HG02885 (cell line): ENCODE data around the gene CDH23.

Experiments used
- ATAC-seq: cut with Tn5 transposase; IDR thresholded peaks from one replicate; pipeline ENCODE4 v1.9.1; 2021; ENCODE audit warnings: mild to moderate bottlenecking; ENCODE audit not compliant: unreplicated experiment, poor library complexity

Gene CDH23

DNA sequence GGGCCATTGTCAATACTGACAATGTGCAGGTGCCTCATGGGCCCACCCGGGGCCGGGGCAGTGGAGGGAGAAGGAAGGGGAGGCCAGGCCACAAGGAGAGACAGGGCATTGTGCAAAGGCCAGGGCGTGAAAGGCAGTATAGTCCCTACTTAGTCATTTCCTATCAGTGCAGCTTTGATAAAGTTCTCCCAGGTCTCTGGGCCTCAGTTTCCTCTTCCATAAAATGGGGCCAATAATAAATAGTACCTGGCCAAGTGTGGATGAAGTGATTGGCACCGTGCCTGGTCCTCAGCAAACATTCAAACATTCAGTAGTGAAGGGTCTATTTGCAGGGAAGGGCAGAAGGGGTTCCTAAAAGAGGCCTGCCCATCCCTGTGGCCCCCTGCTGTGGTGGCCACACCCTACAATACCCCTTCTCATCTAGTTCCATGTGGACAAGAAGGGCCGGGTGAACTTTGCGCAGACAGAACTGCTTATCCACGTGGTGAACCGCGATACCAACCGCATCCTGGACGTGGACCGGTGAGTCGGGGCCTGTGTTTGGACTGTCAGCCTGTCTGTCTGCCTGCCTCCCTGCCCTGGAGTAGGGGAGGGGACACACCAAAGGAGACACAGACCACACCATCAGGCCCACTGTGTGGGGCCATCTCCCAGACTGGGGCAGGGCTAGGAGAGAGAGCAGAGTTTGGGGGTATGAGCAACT is 413.5 kb downstream of the CDH23 start:
- ATAC-seq = no peak

DNA sequence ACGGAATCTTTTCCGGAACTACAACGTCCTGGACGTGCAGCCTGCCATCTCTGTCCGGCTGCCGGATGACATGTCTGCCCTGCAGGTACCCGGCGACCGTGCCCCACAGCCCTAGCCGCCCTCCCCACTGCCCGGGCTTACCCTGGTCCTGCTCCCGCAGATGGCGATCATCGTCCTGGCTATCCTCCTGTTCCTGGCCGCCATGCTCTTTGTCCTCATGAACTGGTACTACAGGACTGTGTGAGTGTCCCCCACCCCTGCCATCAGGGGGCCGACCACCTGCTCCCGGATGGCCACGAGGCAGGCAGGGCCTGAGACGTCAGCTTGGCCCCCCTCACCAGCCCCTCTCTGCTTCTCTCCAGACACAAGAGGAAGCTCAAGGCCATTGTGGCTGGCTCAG is 414.6 kb downstream of the CDH23 start:
- no peak for ATAC-seq

DNA sequence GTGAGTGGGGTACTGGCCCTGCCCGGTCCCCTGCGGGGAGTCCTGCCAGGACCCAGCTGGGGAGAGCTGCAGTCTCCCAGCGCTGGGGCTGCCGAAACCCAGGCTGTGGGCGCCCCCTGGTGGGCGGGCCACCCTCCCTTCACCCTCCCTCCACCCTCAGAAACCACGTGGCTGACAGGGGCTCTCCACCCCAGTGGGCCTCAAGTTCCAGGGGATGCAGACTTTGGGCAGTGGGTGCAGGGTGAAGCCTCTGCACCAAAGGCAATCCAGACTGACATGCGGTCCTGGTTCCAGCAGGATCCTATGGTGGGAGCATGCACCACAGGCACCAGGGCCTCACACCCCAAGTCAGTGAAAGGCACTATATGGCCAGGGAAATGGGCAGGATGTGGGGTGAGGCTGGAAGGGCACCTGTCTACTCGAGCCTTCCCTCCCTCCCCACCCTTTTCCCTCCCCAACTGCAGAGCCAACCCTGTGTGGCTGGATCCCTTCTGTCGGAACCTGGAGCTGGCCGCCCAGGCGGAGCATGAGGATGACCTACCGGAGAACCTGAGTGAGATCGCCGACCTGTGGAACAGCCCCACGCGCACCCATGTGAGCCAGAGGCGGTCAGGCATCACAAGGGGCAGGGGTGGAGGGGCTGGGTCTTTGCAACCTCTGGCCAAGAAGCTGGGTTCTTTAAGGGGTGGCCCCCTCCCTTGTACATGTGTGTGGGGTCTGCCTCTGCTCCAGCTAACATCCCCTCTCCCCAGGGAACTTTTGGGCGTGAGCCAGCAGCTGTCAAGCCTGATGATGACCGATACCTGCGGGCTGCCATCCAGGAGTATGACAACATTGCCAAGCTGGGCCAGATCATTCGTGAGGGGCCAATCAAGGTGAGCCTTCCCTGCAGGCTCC is 415.5 kb downstream of the CDH23 start:
- no peak for ATAC-seq

DNA sequence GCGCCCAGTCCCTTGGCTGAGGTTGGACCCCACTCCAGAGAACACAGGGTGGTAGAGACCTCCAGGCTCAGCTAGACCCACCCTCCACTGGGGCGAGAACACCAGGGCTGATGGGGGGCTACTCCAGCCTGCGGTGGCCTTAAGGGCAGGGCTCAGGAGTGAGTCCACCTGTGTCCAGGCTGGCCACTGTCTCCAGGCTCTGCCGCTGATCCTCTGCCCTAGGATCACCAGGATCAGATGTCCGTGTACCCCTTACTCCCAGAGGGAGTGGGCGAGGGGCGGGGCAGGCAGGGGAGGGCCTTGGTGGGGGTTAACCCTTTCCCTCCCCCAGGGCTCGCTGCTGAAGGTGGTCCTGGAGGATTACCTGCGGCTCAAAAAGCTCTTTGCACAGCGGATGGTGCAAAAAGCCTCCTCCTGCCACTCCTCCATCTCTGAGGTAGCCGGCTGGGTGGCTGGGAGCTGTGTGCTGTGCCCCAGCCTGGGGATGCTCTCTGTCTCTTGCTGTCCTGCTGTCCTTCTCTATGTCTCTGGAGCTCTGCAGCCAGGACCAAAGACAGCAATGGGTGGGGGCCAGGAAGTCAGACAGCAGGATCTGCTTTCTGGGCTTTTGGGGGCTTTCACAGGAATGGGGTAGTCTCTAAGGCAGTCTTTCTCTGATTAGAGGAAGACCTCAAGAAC is 416.3 kb downstream of the CDH23 start:
- ATAC-seq = no peak

DNA sequence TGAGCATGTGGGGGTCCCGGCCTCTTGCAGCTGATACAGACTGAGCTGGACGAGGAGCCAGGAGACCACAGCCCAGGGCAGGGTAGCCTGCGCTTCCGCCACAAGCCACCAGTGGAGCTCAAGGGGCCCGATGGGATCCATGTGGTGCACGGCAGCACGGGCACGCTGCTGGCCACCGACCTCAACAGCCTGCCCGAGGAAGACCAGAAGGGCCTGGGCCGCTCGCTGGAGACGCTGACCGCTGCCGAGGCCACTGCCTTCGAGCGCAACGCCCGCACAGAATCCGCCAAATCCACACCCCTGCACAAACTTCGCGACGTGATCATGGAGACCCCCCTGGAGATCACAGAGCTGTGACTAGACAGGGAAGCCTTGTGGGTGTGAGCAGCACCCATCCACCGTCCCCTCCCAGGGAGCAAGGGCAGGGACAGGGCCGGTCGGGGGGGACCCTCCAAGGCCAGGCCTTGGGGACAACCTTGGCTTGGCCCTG is 418.2 kb downstream of the CDH23 start:
- ATAC-seq = no peak

DNA sequence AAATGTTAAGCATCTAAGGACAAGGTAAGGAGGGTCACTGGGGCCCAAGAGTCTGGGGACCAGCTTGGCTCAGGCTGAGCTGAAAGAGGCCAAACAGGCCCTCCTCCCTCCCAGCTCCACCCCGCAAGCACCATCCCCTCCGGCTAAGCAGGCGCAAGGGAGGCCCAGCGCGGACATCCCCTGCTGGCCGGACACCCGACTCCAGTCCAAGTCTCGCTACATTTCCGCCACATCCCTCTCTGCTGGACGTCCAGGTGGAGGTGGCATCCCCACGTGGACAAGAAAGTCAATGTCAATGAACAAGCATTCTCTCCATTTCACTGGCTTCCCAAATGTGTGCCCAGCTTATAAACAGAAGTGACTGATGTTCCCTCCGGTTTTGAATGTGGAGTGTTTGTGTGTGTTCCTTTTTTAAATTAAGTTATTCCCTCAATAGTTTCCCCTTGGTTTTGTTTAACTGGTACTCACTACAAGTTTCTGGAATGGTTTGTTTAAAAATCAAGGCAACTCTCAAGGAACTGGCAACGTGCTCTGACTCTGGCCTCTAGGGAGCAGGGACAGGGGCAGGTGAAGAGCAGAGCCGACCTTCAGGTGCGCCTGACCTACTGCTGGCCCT is 418.9 kb downstream of the CDH23 start:
- no peak for ATAC-seq

DNA sequence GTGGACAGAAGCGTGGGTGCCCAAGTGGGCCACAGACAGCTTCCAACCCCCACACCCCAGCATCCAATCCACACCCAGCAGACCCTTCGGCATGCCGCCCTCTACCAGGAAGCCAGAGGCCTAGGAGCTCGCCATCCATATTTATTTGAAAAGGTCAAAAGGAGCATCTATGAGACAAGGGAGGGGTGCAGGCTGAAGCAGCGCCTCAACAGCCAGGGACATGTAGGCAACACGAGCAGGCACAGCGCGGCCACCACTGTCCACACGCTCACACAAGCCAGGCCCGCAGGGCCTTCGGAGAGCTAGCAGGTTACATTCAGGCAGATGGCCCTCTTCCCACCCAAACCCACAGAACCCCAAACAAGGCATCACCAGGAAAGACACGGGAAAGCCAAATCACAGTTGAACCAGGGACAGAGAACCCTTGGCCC is 419.7 kb downstream of the CDH23 start:
- ATAC-seq = no peak

DNA sequence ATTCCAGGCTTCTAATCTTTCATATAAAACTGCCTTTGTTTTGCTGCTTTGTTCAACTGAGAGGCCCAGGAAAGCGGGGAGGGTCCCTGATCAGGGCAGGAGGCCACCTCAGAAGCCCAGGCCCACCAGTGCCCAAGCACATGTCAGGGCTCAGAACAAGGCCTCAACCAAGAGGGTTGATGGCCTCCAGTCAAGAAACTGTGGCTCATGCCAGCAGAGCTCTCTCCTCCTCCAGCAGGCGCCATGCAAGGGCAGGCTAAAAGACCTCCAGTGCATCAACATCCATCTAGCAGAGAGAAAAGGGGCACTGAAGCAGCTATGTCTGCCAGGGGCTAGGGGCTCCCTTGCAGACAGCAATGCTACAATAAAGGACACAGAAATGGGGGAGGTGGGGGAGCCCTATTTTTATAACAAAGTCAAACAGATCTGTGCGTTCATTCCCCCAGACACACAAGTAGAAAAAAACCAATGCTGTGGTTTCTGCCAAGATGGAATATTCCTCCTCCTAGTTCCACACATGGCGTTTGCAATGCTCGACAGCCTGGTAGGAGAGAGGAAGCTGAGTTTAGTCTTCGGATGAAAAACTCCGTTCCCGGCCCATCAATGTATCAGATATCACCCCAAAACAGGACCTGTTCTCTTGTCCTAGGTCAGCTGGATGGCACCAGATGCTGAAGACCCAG is 420.4 kb downstream of the CDH23 start:
- no peak for ATAC-seq

DNA sequence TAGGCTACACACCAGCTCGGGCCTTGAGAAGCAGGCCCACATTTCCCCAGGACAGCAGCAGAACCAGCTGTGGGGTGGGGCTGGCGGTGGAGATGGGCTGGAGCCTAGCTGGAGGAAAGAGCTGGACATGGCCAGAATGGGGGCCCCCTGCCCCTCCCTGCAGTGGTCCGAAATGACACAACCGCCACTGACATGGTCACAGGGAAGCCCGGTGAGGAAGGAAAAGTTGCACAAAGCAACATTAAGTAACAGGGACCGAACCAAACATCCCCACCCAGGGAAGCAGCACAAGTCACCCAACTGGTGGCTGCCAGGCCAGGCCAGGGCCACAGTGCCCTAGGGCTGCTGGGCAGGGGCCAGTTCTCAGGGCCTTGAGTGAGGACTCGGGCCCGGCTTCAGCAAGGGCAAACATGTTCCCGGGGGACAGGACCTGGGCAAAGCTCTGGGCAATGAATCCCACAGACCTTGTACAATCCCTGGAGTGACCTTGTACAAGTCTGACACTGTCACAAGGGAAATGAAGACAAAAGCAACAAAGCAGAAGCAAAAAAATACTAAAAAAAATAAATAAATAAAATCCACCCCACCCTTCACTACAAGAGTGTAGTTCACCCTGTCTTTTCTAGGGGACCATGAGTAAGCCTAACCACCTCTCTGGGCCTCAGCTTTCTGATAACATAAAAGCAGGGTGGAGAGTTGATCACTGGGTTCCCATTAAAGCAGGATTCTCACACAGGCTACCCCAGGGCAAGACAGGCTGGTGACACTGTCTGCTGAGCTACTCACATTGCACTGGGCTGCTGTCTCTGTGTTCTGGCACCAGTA is 421.3 kb downstream of the CDH23 start:
- no peak for ATAC-seq

DNA sequence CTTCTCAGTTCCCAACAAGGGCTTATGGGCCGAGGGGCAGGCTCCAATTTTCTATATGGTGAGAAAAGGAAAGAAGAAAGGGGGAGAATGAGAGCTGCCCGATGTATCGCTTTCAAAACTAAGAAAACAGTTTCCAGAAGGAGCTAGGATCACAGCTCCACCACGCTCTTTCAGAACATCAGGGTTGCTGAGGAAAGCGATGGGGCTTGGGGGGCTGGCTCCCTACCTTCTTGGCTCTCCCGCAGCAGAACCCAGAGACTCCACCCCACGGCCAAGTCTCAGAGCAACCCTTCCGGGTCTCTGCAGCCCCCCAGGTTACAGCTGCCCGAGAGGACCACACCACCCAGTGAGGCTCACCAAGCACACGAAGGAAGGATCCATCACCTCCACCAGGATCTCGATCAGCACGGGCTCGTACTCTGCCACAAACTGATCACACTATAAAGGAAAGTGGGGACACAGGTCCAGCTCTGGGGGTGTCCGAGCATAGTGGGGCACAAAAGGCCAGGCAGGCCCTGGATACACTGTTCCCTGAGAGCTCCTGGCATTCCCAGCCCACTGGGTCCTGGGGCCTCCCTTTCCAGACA is 422.0 kb downstream of the CDH23 start:
- ATAC-seq = no peak

DNA sequence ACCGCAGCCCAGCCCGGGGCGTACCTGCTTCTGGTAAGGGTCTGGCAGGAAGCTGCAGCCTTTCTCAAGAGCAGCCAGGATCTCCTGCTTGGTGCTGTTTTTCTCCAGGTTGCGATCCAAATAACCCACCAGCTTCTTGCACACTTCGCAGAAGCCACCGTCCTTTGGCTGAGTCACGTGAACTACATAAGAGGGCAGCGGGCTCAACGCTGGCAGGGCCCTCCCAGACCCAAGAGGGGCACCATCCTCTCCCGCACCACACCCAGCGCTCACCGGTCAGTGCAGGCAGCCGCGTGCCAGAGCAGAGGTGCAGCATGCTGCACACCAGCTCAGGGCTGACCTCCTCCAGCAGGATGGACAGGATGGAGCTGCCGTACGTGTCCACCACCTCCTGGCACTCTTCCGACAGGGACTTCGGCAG is 422.7 kb downstream of the CDH23 start:
- ATAC-seq = no peak

DNA sequence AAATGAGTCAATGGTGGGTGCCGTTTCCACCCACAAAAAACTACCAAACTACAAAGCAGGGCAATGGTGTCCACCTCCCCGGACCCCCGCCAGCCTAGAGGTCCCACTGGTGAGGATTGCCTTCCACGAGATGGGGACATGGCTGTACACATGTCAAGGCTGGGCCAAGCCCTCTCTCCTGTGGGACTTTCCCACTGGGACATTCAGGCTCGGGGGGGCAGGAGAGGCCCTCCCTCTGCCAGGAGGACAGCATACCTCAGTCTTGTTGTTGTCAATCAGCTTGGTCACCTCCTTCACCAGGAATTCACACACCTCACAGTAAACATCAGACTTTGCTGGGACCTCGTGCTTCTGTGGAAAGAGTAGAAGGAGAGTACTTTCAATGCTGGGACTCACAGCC is 423.3 kb downstream of the CDH23 start:
- no peak for ATAC-seq

DNA sequence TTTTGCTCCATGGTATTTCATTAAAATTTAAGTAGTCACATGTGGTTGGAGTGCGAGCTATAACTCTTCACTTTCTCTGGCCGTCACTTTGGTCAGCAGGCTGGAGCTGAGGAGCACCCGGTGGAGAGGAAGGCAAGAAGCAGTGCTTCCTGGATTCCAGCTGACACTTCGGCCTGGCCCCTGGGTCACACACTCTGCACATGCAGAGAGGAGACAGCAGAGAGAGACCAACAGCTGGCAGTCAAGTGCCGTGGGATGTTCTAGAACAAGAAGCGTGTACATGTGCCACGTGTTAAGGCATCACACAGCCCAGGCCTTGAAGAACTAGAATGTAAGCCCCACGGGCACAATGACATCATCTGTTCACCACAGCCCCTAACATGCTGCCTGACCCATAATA is 424.2 kb downstream of the CDH23 start:
- no peak for ATAC-seq

DNA sequence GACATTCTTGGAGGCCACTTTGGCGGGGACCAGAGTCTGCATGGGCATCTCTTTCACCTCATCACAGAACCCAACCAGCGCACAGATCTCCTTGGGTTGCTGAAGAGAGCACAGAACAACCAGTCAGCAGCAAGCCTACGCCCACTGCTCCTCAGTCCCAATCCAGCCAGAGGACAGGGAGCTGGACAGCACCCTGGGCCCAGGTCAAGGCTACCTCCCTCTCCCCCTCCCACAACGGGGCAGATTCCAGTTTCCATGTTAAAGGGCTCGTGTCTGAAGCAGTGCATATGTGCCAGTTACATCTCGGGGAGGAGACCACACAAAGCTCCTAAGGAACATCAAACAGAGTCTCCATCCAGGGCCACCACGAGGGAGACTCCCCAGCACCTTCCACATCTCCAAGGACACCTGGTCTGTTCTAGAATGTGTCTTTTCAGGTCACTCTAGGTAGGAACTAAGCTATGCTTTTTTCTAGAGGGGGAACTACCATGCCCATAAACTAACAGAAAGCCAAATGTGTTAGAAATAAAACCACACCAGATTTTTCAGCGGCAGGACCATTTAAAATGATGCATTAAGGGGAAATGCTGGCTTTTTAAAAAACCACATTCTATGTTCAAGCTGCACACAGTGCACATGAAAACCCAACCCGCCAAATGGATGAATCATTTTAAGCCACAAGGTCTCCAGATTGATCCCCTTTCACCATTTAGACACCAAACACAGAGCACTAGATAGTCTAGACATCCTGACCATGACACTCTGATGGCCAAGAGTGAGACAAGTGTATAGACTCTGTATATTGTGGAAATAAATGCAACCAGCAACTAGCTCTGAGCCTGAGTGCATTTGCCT is 425.4 kb downstream of the CDH23 start:
- ATAC-seq = no peak

DNA sequence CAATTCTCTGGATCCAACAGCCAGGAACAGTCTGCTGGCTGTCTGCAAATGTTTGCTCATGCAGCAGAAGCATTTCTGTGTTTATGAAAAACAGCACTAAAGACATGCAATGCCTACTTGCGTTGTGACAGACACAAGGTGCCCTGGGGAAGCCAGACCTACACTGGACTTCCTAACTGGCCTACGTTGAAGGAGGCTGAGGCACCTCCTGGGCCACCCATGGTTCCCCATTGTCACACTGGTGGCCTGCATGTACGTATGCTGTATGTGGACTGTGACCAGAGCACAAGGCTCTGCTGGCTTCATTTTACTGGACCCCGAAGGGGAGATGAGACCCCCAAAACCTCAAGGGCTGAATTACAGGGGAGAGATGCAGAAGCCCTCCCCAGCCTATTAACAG is 426.6 kb downstream of the CDH23 start:
- ATAC-seq = no peak

DNA sequence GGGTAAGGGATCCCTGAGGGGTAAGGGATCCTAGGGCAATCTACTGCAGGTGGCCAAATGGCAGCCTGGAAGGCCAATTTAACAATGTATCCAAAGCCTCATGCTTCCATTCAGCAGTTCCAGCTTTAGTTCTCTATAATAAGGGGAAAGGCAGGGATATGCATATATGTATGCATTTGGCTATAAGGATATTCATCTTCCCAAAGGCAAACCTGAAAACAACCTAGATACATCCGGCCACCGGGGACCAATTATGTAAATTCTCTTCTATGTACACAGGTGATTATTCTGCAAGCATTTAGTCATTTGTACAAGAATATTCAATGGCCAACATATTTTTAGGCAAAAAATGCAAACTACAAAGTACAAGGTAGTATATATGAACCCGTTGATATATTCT is 427.6 kb downstream of the CDH23 start:
- no peak for ATAC-seq

DNA sequence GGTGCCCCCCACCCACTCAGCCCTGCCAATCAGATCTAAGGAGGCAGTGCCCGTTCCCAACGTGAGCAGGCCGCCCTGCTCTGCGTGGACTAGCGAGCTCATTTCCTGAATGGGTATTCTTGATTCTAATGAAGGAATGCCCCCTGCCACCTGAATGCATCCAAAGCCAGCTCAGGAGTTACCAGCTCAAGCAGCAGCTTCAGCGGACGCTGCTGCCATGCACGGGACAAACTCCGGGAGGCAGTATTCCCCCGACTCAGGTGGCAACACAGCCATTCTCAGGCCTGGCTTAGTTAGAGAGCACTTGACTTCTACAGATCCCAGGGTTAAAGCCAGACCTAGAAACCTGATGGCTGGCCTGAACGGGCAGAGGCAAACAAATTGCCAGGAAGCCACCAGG is 428.5 kb downstream of the CDH23 start:
- no peak for ATAC-seq

DNA sequence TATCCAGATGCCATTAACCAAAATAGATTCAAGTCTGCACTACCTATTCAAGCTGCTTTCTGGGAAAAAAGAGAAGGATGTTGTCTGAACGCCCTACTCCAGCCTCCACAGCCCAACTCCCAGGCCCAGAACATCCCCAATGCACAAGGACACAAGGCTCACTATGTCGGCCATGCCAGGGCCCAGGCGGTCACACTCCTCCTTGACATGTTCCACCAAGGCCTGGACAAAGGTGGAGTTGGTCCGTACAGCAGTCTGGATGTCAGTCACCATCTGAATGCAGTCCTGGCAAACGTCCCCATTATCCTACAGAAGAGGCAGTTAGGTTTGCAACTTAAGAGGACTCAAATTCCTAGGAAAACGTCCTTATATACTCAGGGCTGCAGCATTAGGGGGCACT is 431.1 kb downstream of the CDH23 start:
- ATAC-seq = no peak
